ENCODE data around the gene RIPK3.
"Not testable (repeated sequence)": the region's sequence is repeated elsewhere in the genome, so short reads cannot be mapped to it uniquely, and the experiment has no call there.

The RIPK3 gene

GRCh38 chr14:24339284-24340151 is at the start of gene RIPK3:
RIPK3 (minus strand) TSS chr14:24339991; CDS start chr14:24339826, 165 bp downstream.
- DNase-seq (ENCODE audit: low spot score) = peak; percentile 37

GRCh38 chr14:24389226-24389848 is 49.5 kb upstream of the RIPK3 start:
- no peak for DNase-seq (ENCODE audit: low spot score)

- DNase-seq (ENCODE audit: low spot score) = no peak
These were observed 48.8 kb upstream of the RIPK3 start for GRCh38 chr14:24388474-24389179.

GRCh38 chr14:24387579-24387978 is 47.8 kb upstream of the RIPK3 start:
- not testable (repeated sequence) for DNase-seq (ENCODE audit: low spot score)

- DNase-seq (ENCODE audit: low spot score) = no peak
These were observed 47.2 kb upstream of the RIPK3 start for GRCh38 chr14:24387009-24387345.

- DNase-seq (ENCODE audit: low spot score) = no peak
These were observed 45.7 kb upstream of the RIPK3 start for GRCh38 chr14:24385524-24385923.

- DNase-seq (ENCODE audit: low spot score) = no peak
These were observed 44.4 kb upstream of the RIPK3 start for GRCh38 chr14:24384169-24384568.

- DNase-seq (ENCODE audit: low spot score) = no peak
These were observed 42.2 kb upstream of the RIPK3 start for GRCh38 chr14:24382064-24382371.

GRCh38 chr14:24381363-24382063 is 41.7 kb upstream of the RIPK3 start:
- no peak for DNase-seq (ENCODE audit: low spot score)

GRCh38 chr14:24379907-24380730 is 40.3 kb upstream of the RIPK3 start:
- DNase-seq (ENCODE audit: low spot score) = no peak

GRCh38 chr14:24378981-24379906 is 39.5 kb upstream of the RIPK3 start:
- no peak for DNase-seq (ENCODE audit: low spot score)

GRCh38 chr14:24378327-24378726 is 38.5 kb upstream of the RIPK3 start:
- DNase-seq (ENCODE audit: low spot score) = no peak

- no peak for DNase-seq (ENCODE audit: low spot score)
These were observed 37.9 kb upstream of the RIPK3 start for GRCh38 chr14:24377657-24378056.

GRCh38 chr14:24377126-24377525 is 37.3 kb upstream of the RIPK3 start:
- DNase-seq (ENCODE audit: low spot score) = no peak

GRCh38 chr14:24376448-24377070 is 36.8 kb upstream of the RIPK3 start:
- no peak for DNase-seq (ENCODE audit: low spot score)

- no peak for DNase-seq (ENCODE audit: low spot score)
These were observed 33.1 kb upstream of the RIPK3 start for GRCh38 chr14:24372701-24373416.

- DNase-seq (ENCODE audit: low spot score) = not testable (repeated sequence)
These were observed 31.8 kb upstream of the RIPK3 start for GRCh38 chr14:24371605-24372004.

- no peak for DNase-seq (ENCODE audit: low spot score)
These were observed 31.0 kb upstream of the RIPK3 start for GRCh38 chr14:24370748-24371147.

Measured in LoVo (cell line).